GM19239 (cell line): Measurements from ENCODE around the gene CEP164.

Source experiments
- DNase-seq: peaks from one replicate; pipeline ENCODE4 v3.0.0; 2011; ENCODE audit warnings: low spot score; ENCODE audit not compliant: insufficient read length
- FAIRE-seq: peaks from 2 replicates; lab custom pipeline; 2011; peaks lifted over from hg19 to GRCh38; lab: Jason Lieb, UNC

The CEP164 gene

GRCh38 chr11:117417342-117417741, 89.7 kb downstream of the CEP164 start:
- no peak for DNase-seq
- no peak for FAIRE-seq

- no peak for FAIRE-seq
- DNase-seq, result no peak
Measured at GRCh38 chr11:117417856-117418255, 90.2 kb downstream of the CEP164 start.

- FAIRE-seq, result no peak
Measured at GRCh38 chr11:117418737-117419481, 91.3 kb downstream of the CEP164 start.

GRCh38 chr11:117419482-117420142, 92.0 kb downstream of the CEP164 start:
- FAIRE-seq, result no peak
- no peak for DNase-seq

More at GRCh38 chr11:117418737-117419481, 91.3 kb downstream of the CEP164 start:
- DNase-seq, result no peak

- no peak for FAIRE-seq
- no peak for DNase-seq
Measured at GRCh38 chr11:117420143-117420485, 92.5 kb downstream of the CEP164 start.

- DNase-seq, result no peak
- no peak for FAIRE-seq
Measured at GRCh38 chr11:117420598-117420997, 92.9 kb downstream of the CEP164 start.

- no peak for DNase-seq
- FAIRE-seq, result no peak
Measured at GRCh38 chr11:117421041-117421440, 93.4 kb downstream of the CEP164 start.

- FAIRE-seq (no peak), DNase-seq (no peak)
Measured at GRCh38 chr11:117421476-117421875, 93.8 kb downstream of the CEP164 start.

GRCh38 chr11:117423046-117423575, 95.5 kb downstream of the CEP164 start:
- no peak for FAIRE-seq
- no peak for DNase-seq

- DNase-seq (no peak), FAIRE-seq (no peak)
Measured at GRCh38 chr11:117424781-117425180, 97.1 kb downstream of the CEP164 start.

- DNase-seq, result no peak
- no peak for FAIRE-seq
Measured at GRCh38 chr11:117425679-117426296, 98.1 kb downstream of the CEP164 start.

- FAIRE-seq (peak; percentile 61), DNase-seq (peak; percentile 91)
Measured at GRCh38 chr11:117426297-117426685, 98.6 kb downstream of the CEP164 start.

GRCh38 chr11:117426941-117427340, 99.3 kb downstream of the CEP164 start:
- FAIRE-seq, result no peak
- DNase-seq, result no peak

- DNase-seq, result no peak
- FAIRE-seq, result no peak
Measured at GRCh38 chr11:117427356-117427874, 99.8 kb downstream of the CEP164 start.

GRCh38 chr11:117428186-117428855, 100.7 kb downstream of the CEP164 start:
- FAIRE-seq (no peak), DNase-seq (no peak)

GRCh38 chr11:117428856-117429229, 101.2 kb downstream of the CEP164 start:
- FAIRE-seq, result no peak
- no peak for DNase-seq

- FAIRE-seq (no peak), DNase-seq (no peak)
Measured at GRCh38 chr11:117430293-117430955, 102.8 kb downstream of the CEP164 start.

GRCh38 chr11:117431436-117431835, 103.8 kb downstream of the CEP164 start:
- no peak for FAIRE-seq
- no peak for DNase-seq

- FAIRE-seq, result no peak
Measured at GRCh38 chr11:117433717-117434116, 106.1 kb downstream of the CEP164 start.

GRCh38 chr11:117434481-117434880, 106.8 kb downstream of the CEP164 start:
- no peak for DNase-seq
- FAIRE-seq, result no peak

More at GRCh38 chr11:117433717-117434116, 106.1 kb downstream of the CEP164 start:
- no peak for DNase-seq
